Measurements from ENCODE around the gene GPR61.

GRCh38 chr1:109537450-109538178 lies 2.1 kb upstream of the GPR61 start:
- TF ChIP-seq POLR2A (IDR thresholded peaks at IDR 0.05), result no peak
- no peak for TF ChIP-seq CTCF (IDR thresholded peaks at IDR 0.05)
